GM19238 (cell line): ENCODE data around the gene POLH.
"Not testable (repeated sequence)": the region's sequence is repeated elsewhere in the genome, so short reads cannot be mapped to it uniquely, and the experiment has no call there.

Experiments
- DNase-seq: peaks from one replicate; pipeline ENCODE4 v3.0.0; 2011; ENCODE audit warnings: low spot score; ENCODE audit not compliant: insufficient read length

The POLH gene

GRCh38 chr6:43629505-43630300 lies 53.7 kb downstream of the POLH start:
- peak; percentile 94 for DNase-seq

- no peak for DNase-seq
These were observed 55.1 kb downstream of the POLH start for GRCh38 chr6:43630980-43631619.

- DNase-seq = not testable (repeated sequence)
These were observed 57.0 kb downstream of the POLH start for GRCh38 chr6:43633002-43633401.

- no peak for DNase-seq
These were observed 58.8 kb downstream of the POLH start for GRCh38 chr6:43634702-43635303.

GRCh38 chr6:43635387-43636307 lies 59.7 kb downstream of the POLH start, which contains the start of gene MAD2L1BP:
TSS of gene MAD2L1BP (plus strand) at chr6:43635840. CDS start at chr6:43635876, 36 bp downstream.
- peak; percentile 76 for DNase-seq

GRCh38 chr6:43636308-43636659 lies 60.3 kb downstream of the POLH start:
- DNase-seq = no peak

DNA sequence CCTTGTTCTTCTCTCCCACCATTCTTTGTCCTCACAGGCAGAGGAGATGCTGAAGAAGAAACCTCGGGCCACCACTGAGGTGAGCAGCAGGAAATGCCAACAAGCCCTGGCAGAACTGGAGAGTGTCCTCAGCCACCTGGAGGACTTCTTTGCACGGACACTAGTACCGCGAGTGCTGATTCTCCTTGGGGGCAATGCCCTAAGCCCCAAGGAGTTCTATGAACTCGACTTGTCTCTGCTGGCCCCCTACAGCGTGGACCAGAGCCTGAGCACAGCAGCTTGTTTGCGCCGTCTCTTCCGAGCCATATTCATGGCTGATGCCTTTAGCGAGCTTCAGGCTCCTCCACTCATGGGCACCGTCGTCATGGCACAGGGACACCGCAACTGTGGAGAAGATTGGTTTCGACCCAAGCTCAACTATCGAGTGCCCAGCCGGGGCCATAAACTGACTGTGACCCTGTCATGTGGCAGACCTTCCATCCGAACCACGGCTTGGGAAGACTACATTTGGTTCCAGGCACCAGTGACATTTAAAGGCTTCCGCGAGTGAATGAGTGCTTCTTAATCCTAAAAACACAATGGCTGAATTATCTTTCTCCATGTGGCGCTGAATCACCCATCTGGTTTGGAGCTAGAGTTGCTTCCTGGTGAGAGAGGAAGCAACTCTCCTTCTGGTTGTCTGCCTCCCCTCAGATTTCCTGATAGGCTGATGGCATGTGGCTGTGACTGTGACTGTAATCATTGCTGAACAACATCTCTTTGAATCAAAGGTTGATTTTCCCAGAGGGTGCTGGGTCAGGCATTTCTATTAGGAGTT lies 64.2 kb downstream of the POLH start:
- DNase-seq = no peak

DNA sequence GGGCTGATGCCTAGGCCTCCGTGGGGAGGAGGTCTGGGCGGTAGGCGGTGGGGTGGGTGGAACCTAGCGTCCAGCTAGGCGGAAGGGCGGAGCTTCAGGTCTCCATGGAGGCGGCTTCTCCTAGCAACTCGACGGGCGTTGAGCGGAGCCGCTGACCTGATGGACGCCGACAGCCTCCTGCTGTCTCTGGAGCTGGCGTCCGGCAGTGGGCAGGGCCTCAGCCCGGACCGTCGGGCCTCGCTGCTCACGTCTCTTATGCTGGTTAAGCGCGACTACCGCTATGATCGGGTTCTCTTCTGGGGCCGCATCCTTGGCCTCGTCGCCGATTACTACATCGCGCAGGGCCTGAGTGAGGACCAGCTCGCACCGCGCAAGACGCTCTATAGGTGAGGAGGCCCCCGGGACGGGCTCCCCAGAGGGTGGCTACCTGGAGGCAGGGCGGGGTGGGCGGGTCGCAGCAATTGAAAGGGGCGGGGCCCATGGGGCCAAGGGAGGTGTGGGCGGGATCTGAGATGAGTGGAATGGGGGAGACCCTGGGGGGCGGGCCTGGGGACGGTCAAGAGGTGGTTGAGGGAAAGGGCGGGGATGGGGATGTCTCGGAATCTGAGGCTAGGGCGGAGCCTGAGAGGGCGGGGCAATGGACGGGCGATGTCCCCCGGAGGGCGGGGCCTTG lies 69.1 kb downstream of the POLH start, which contains the start of gene RSPH9:
Gene RSPH9, plus strand, starts transcription at position 97 of the 673 bp plus-strand sequence. Its CDS starts 63 bp downstream, at position 160.
- DNase-seq = peak; percentile 75

- DNase-seq = no peak
These were observed 69.6 kb downstream of the POLH start for GRCh38 chr6:43645613-43645964.

DNA sequence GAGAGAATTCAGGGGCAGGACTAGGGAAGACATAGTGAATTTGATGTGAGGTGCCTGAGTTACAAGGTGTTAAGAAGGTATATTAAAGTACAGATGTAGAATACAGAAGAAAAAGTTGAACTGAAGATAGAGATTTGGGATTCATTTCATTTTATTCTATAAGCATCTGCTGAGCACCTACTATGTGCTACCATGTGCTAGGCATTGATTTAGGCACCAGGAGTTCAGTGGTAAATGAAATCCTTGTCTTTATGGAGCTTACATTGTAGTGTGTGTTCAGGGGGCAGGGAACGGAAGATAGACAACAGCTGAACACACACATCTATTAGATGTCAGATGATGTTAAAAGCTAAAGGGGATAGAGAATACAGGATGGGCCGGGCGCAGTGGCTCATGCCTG lies 71.6 kb downstream of the POLH start:
- DNase-seq = no peak

DNA sequence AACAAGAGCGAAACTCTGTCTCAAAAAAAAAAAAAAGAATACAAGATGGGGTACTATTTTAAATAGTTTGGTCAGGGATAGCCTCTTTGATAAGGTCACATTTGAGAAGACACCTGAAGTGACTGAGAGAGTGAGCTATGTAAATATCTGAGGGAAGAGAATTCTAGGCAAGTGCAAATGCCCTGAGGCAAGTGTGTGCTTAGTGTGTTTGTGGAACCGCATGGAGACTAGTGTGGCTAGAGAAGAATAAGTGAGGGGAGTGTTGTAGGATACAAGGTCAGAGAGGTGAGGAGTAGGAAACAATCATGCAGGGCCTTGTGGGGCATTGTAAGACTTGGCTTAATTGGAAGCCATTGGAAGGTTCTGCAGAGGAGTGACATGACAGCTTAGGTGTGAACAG lies 72.3 kb downstream of the POLH start:
- DNase-seq = no peak

DNA sequence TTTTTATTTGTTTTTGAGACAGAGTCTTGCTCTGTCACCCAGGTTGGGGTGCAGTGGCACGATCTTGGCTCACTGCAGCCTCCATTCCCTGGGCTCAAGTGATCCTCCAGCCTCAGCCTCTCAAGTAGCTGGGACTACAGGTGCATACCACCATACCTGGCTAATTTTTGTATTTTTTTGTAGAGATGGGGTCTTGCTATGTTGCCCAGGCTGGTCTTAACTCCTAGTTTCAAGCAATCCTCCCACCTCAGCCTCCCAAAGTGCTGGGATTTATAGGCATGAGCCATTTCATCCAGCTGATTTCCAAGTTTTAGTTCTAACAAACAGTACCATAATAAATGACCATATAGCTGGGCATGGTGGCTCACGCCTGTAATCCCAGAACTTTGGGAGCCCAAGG lies 76.8 kb downstream of the POLH start:
- not testable (repeated sequence) for DNase-seq

- no peak for DNase-seq
These were observed 81.3 kb downstream of the POLH start for GRCh38 chr6:43657221-43657802.

DNA sequence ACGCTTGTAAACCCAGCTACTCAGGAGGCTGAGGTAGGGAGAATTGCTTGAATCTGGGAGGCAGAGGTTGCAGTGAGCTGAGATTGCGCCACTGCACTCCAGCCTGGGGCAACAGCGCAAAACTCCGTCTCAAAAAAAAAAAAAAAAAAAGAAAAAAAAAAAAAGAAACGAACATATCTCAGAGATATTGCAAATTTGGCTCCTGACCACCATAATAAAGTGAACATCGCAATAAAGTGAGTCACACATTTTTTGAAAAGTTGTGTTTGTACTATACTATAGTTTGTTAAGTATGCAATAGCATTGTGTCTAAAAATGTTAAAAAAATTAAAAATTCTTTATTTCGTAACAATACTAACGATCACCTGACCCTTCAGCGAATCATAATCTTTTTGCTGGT lies 82.2 kb downstream of the POLH start:
- DNase-seq = no peak

DNA sequence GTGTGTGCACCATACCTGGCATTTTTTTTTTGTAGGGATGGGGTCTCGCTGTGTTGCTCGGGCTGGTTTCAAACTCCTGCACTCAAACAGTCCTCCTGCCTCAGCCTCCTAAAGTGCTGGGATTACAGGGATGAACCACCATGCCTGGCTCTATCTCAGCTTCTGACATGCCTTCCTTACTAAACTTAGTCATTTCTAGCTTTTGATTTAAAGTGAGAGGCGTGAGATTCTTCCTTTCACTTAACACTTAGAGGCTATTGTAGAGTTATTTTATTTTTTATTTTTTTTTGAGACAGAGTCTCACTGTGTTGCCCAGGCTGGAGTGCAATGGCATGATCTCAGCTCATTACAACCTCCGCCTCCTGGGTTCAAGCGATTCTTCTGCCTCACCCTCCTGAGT lies 87.0 kb downstream of the POLH start:
- not testable (repeated sequence) for DNase-seq
